Astrocyte of the cerebellum (primary cell): ENCODE results near the gene LRP6.

Experiments
- DNase-seq: peaks from one replicate; pipeline ENCODE4 v3.0.0-alpha.2; 2011; ENCODE audit warnings: low read depth
- H3K4me3 ChIP-seq: 2 replicates; pipeline ENCODE4 v1.5.1; 2011; ENCODE audit warnings: mild to moderate bottlenecking, low read depth, low read length, moderate library complexity
- in situ Hi-C: cut with HindIII; loops from 2 replicates; pipeline ENCODE4 v1.10.0; 2017; ENCODE audit warnings: low sequenced_read_pairs
- TF ChIP-seq, protein P1 (sequence below): IDR thresholded peaks from 2 replicates; pipeline ENCODE4 v1.5.1; 2012; ENCODE audit warnings: low read length, low read depth, moderate library complexity, mild to moderate bottlenecking; ENCODE audit errors: missing control alignments

Gene LRP6

DNA sequence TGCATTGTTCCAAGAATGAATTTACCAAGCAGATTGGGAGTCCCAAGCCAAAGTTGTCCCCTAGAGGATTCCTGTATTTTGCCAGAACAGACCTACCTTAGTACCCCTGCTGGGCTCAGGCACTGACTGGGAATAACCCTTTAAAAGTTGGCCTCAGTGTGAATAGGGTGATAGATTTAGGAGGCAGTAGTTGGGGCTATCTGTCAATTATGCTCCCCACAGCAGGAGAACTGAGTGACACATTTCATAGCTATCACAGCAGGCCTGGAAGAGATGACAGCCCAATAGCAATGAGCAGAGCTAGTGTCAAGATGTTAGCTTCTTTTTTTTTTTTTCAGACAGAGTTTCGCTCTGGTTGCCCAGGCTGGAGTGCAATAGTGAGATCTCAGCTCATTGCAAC, 14.3 kb upstream of the LRP6 start:
- in situ Hi-C loops = no loop called here
- no peak for DNase-seq
- TF ChIP-seq, protein P1, sequence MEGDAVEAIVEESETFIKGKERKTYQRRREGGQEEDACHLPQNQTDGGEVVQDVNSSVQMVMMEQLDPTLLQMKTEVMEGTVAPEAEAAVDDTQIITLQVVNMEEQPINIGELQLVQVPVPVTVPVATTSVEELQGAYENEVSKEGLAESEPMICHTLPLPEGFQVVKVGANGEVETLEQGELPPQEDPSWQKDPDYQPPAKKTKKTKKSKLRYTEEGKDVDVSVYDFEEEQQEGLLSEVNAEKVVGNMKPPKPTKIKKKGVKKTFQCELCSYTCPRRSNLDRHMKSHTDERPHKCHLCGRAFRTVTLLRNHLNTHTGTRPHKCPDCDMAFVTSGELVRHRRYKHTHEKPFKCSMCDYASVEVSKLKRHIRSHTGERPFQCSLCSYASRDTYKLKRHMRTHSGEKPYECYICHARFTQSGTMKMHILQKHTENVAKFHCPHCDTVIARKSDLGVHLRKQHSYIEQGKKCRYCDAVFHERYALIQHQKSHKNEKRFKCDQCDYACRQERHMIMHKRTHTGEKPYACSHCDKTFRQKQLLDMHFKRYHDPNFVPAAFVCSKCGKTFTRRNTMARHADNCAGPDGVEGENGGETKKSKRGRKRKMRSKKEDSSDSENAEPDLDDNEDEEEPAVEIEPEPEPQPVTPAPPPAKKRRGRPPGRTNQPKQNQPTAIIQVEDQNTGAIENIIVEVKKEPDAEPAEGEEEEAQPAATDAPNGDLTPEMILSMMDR = no peak
- no peak overlapping the region for H3K4me3 ChIP-seq

DNA sequence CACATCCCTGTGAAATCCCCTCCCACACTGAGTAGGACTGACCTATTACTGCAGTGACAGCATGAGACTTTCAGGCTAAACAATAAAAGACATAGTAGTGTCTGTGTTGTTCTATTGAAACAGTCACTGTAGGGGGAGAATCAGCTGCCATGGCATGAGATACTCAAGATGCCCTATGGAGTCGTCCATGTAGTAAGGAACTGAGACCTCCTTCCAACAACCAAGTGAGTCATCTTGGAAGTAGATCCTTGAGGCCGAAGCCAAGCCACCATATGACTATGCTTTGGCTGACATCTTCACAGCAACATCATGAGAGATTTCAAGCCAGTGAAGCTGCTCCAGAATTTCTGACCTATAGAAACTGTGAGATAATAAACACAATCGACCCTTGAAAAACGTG, 12.1 kb upstream of the LRP6 start:
- in situ Hi-C loops = no loop called here
- TF ChIP-seq, protein P1 = no peak
- no peak overlapping the region for H3K4me3 ChIP-seq
- DNase-seq = peak; percentile 40

GRCh38 chr12:12275874-12276273, 9.0 kb upstream of the LRP6 start:
- H3K4me3 ChIP-seq = no peak overlapping the region
- in situ Hi-C loops = no loop called here
- TF ChIP-seq, protein P1 = no peak
- DNase-seq = no peak

DNA sequence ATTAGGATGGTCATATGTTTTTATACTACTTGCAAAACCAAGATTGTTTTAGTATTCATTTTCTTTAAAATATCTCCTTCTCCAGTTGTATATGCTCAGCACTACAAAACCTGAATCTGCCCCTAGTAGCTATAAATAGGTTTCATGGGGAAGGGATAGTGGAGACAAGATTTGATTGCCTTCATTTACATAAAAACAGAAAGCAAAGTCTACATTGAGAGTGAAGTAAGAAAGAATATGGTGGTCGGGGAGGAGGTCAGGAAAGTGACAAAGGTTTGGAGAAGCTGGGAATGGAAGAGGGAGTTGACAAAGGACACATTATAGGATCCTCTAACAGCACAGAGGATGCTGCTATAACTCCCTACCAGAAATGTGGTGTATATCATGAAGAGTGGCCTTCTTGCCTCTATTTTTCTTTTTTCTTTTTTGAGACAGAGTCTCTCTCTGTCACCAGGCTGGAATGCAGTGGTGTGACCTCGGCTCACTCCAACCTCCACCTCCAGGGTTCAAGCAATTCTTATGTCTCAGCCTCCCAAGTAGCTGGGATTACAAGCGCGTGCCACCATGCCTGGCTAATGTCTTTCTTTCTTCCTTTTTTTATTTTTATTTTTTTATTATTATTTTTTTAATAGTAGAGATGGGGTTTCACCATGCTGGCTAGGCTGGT, 6.6 kb upstream of the LRP6 start:
- in situ Hi-C loops = no loop called here
- TF ChIP-seq, protein P1 = no peak

DNA sequence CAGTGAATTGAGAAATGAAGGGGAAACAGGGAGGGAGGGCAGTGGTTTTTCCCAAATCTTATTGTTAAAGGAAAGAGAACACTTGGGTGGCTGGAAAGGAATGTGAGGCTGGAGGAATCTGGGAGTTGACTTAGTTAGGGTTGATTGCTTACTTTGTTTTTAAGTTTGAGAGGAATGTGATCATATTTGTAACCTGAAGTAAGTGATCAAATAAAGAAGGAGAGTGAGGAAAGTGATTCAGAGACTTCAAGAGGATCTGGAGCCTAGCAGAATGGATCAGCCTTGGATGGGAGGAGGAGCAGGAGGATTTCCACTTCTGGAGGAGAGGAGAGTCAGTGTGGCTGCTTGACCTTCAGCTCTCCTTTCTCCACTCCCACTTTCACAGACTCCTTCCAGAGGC, 6.0 kb upstream of the LRP6 start:
- H3K4me3 ChIP-seq = no peak overlapping the region
- in situ Hi-C loops = no loop called here
- DNase-seq = no peak
- TF ChIP-seq, protein P1 = no peak

More for the DNA sequence above, 6.6 kb upstream of the LRP6 start:
- no peak for DNase-seq
- H3K4me3 ChIP-seq = no peak overlapping the region

DNA sequence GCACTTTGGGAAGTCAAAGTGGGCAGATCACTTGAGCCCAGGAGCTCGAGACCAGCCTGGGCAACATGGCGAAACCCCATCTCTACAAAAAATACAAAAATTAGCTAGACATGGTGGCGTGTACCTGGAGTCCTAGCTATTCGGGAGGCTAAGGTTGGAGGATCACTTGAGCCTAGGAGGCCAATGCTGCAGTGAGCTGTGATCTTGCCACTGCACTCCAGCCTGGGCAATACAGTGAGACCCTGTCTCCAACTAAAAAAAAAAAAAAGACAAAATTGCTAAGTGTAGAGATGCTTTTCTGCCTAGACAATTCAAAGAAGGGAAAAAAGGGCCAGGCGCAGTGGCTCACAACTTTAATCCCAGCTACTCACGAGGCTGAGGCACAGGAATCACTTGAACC, 3.4 kb upstream of the LRP6 start:
- TF ChIP-seq, protein P1 = no peak
- DNase-seq = no peak
- in situ Hi-C loops = no loop called here
- H3K4me3 ChIP-seq = no peak overlapping the region

DNA sequence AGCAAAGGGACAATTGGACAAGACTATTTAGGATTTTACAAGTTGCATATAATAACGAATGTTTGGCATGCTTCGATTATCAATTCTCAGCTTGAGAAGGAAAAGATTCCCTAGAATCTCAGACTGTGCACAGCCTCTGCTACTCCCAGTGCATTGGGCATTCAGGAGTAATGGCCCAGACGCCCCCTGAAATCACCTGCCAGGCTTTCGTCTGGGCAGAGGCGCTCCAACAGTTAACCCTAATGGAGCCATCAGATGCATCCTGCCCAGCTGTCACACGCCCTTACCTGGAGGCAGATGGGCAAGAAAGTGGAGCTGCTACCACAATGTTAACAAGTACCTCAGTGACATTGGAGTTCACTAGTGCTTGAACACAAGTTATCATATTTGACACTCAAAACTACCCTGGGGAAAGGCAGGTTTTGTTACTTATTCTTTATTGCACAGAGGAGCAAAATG, 927 bp upstream of the LRP6 start:
- H3K4me3 ChIP-seq = peak overlapping the region; percentile 63
- no peak for DNase-seq
- in situ Hi-C loops = loop anchor here (10.0 kb wide), 1 partner anchor 57 kb away; no protein-coding TSS in a partner anchor
- TF ChIP-seq, protein P1 = no peak
